Prostate gland (tissue), 2 donors: ENCODE data around the gene SCGB2B2. TPM values are rescaled to one million over a fixed set of nuclear protein-coding genes. Genes with fewer than 3 reads are reported as not detected.

ENCODE experiments used
- DNase-seq: peaks from one replicate; pipeline ENCODE4 v3.0.0-alpha.2; 2019; ENCODE audit warnings: low spot score
- H3K27ac ChIP-seq, 2 donors: fragments of 200-600 bp; sonication (generic); 2 replicates each; pipeline ENCODE4 v1.5.1; 2017 to 2019
- H3K27me3 ChIP-seq: fragments of 200-600 bp; sonication (generic); replicated peaks from 2 replicates; pipeline ENCODE4 v1.5.1; 2019; ENCODE audit not compliant: insufficient read depth
- H3K36me3 ChIP-seq, 2 donors: fragments of 200-600 bp; sonication (generic); 1 replicate in 1 of 2; 2 replicates in 1 of 2; pipeline versions ENCODE4 v1.5.1 to v1.8.1; 2017 to 2019
- H3K4me1 ChIP-seq: fragments of 200-600 bp; sonication (generic); replicated peaks from 2 replicates; pipeline ENCODE4 v1.5.1; 2019
- H3K4me3 ChIP-seq, 2 donors: fragments of 200-600 bp; sonication (generic); 2 replicates each; pipeline ENCODE4 v1.5.1; 2017 to 2019
- H3K9me3 ChIP-seq: fragments of 200-600 bp; sonication (generic); 2 replicates; pipeline ENCODE4 v1.5.1; 2017
- CTCF ChIP-seq, 4 experiments: fragments of 200-600 bp in 2 of 4; fragments of 450-650 bp in 2 of 4; sonication (generic) in 2 of 4; IDR thresholded peaks; 1 replicate in 3 of 4; 2 replicates in 1 of 4; pipeline ENCODE4 v1.5.1; 2016 to 2019; ENCODE audit warnings: antibody characterized with exemption in 4 of 4, mild to moderate bottlenecking in 2 of 4, moderate library complexity in 2 of 4
- POLR2A ChIP-seq: fragments of 450-650 bp; IDR thresholded peaks from one replicate; pipeline ENCODE4 v1.6.1; 2016; ENCODE audit warnings: antibody characterized with exemption, mild to moderate bottlenecking
- POLR2AphosphoS5 ChIP-seq: sonication (generic); formaldehyde crosslinking; IDR thresholded peaks from one replicate; pipeline ENCODE4 v1.6.1; 2017; ENCODE audit warnings: antibody characterized with exemption
- WGBS: methylation state at CpG from one replicate; pipeline ENCODE4 v1.1.5; 2018; 5-methylcytosine and 5-hydroxymethylcytosine counted together
- intact Hi-C: fragments of 100-400 bp; cut with DNase I; formaldehyde crosslinking; loops from one replicate; pipeline ENCODE4 v1.14.2; 2022
- total RNA-seq, 2 donors: library from RNA; depleted of rRNA; stranded (reverse); fragments of >200 nt; gene quantifications; one replicate each; pipeline ENCODE4 v1.1.0, GENCODE V29; 2016

Gene SCGB2B2
- total RNA-seq, 2 donors from 2014 or later, result 1.2 to 6.3 TPM

DNA sequence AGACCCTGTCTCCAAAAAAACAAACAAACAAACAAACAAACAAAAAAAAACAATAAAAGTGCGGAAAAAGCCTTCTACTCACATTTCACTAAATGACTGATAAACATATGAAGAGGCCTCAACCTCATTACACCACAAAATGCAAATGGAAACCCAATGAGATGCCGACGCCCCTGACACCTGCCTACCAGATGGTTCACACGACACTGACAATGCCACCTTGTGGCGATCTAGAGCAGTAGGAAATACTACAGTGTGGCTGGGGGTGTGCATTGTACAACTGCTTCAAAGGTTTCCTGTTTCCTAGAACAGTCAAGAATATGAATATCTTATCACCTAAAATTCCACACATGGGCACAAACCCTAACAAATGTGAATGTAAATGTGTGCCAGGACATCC, 14.0 kb downstream of the SCGB2B2 start:
- Histone ChIP-seq H3K27me3 (no peaks in the 10 kb centered on the region), H3K9me3 (no peaks in the 10 kb centered on the region), H3K27ac (no peak overlapping the region), H3K4me1 (no peaks in the 10 kb centered on the region), H3K4me3 (no peak overlapping the region), H3K36me3 (no peaks in the 10 kb centered on the region)
- WGBS, result 43% methylated on average over 5 of the region's 5 CpGs
- intact Hi-C loops, result no loop called here
- TF ChIP-seq POLR2A (no peak), POLR2AphosphoS5 (no peak), CTCF (IDR thresholded peaks at IDR 0.05) (peak in 2 of 4 experiments; percentile 13 to 23)
- no peak for DNase-seq

DNA sequence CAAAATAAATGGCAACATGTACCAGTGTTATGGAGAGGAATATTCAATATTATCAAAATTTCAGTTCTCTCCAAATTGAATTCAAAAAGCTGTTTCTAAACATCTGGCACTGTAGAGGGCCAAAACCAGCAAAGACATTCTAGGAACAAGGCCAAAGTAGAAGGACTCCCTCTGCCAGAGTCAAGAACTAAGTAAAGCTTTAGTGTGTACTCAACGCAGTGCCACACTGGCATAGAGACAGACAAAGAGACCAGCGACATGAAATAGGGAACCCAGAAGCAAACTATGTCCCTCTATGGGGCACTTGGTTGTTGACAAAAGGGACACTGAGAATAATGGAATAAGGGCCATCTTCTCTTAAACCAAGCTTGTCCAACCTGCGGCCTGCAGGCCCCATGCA, 15.6 kb downstream of the SCGB2B2 start:
- no peaks in the 10 kb centered on the region for H3K9me3 ChIP-seq
- TF ChIP-seq POLR2AphosphoS5, result peak; percentile 82
- TF ChIP-seq POLR2A, result no peak
- DNase-seq, result peak; percentile 67
- no peaks in the 10 kb centered on the region for H3K4me1 ChIP-seq
- WGBS, result 43% methylated on average over 3 of the region's 3 CpGs
- no peaks in the 10 kb centered on the region for H3K27me3 ChIP-seq
- peak overlapping the region in 1 of 2 donors; percentile 33 for H3K27ac ChIP-seq
- intact Hi-C loops, result no loop called here
- no peak overlapping the region for H3K4me3 ChIP-seq
- H3K36me3 ChIP-seq, result no peaks in the 10 kb centered on the region

DNA sequence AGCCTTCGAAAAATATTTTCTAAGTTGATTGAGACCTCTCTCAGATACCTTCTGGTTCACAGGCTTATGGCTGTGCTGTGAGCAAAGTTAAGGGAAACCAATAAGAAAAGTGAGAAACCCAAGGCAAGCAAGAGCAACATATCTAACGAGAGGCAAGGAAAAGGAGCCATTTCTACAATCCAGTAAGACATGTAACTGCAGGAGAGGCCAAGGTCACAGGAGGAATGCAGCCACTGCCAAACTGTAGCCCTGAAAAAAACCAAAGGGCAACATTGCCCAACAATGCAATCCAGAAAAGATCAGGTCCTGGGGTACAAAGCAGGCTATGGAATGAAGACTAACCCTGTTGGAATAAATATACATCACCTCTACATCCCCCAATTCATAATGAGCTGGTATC, 21.3 kb downstream of the SCGB2B2 start:
- Histone ChIP-seq H3K9me3 (no peaks in the 10 kb centered on the region), H3K27ac (no peak overlapping the region), H3K27me3 (no peaks in the 10 kb centered on the region), H3K36me3 (no peaks in the 10 kb centered on the region), H3K4me1 (no peaks in the 10 kb centered on the region), H3K4me3 (no peak overlapping the region)
- WGBS, result 70% methylated on average over 2 of the region's 2 CpGs
- intact Hi-C loops, result no loop called here
- no peak for DNase-seq
- no peak for TF ChIP-seq POLR2AphosphoS5
- no peak for TF ChIP-seq POLR2A
- TF ChIP-seq CTCF (IDR thresholded peaks at IDR 0.05), result no peak

DNA sequence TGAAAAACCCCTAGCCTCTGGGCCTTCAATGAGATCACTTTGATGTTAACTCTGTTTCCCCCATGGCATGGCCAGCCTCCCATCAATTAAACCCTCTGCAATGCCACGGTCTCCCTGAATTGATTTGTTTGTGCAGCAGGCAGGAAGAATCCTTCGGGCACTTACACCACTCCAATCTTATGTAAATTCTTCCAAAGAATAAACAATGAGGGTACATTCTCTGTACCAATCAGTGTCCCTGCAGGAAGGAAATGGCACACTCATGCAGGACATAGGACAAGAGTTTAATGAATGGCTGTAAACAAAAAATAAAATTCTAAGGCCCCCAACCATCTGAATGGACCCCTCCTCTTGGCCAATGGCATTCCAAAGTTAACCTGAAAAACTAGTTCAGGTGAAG, 22.2 kb downstream of the SCGB2B2 start:
- H3K4me1 ChIP-seq, result no peaks in the 10 kb centered on the region
- H3K4me3 ChIP-seq, result no peak overlapping the region
- intact Hi-C loops, result no loop called here
- no peaks in the 10 kb centered on the region for H3K36me3 ChIP-seq
- no peaks in the 10 kb centered on the region for H3K27me3 ChIP-seq
- H3K27ac ChIP-seq, result no peak overlapping the region
- WGBS, result 35% methylated on average over 2 of the region's 2 CpGs
- no peaks in the 10 kb centered on the region for H3K9me3 ChIP-seq
- no peak for DNase-seq
- TF ChIP-seq POLR2A (no peak), CTCF (IDR thresholded peaks at IDR 0.05) (no peak), POLR2AphosphoS5 (no peak)

DNA sequence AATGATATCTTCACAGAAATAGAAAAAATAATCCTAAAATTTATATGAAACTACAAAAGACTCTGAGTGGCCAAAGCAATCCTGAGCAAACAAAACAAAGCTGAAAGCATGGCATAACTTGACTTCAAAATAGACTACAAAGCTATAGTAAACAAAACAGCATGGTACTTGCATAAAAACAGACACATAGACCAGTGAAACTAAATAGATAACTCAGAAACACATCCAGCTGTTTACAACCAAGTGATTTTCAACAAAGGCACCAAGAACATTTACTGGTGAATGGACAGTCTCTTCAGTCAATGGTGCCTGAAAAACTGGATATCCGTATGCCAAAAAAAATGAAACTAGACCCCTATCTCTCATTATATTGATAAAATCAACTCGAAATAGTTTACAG, 25.2 kb downstream of the SCGB2B2 start:
- 69% methylated on average over 2 of the region's 2 CpGs for WGBS
- intact Hi-C loops, result no loop called here
- no peaks in the 10 kb centered on the region for H3K27me3 ChIP-seq
- no peaks in the 10 kb centered on the region for H3K9me3 ChIP-seq
- no peak for DNase-seq
- no peaks in the 10 kb centered on the region for H3K36me3 ChIP-seq
- TF ChIP-seq CTCF (IDR thresholded peaks at IDR 0.05) (no peak), POLR2AphosphoS5 (no peak), POLR2A (no peak)
- no peak overlapping the region for H3K27ac ChIP-seq
- no peaks in the 10 kb centered on the region for H3K4me1 ChIP-seq
- no peak overlapping the region for H3K4me3 ChIP-seq
